ENCODE results near the gene MYH9.
A peak's percentile ranks its signal among the peaks of the same experiment; 100 is the strongest.
"Not testable (repeated sequence)": the region's sequence is repeated elsewhere in the genome, so short reads cannot be mapped to it uniquely, and the experiment has no call there.

MYH9 gene

DNA sequence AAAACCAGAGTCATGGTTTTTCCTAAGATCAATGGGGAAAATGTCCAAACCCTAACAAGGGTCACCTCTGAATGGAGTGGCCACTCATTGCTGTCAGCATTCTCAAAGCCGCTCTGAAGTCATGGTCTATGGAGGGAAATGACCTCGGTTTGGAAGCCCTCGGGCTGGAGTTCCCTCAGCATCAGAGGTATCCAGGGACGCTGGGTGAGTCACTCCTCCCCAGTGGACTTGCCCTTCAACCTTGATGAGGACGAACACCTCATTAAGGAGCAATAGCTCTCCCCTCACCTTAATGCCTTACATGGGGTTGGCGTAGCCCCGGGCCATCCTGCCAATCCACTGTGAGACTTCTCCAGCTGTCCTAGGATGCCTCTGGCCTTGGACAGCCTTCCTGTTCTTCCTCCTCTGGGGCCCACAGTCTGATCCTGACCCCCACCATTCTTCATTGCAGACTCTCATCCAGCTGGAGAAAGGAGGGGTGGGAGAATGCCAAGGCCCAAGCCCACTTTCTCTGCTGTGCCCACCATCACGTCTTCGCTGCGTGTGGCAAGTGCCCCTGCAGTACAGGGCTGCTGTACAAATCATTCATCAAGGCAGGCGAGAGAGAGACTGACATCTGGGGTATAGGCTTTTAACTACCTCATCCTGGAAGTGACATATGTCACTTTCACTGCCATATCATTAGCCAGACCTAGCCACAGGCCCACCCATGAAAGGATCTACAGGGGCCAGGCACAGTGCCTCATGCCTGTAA, 25.4 kb upstream of the MYH9 start:
- no peak for DNase-seq

GRCh38 chr22:36411589-36412258, 24.0 kb upstream of the MYH9 start:
- DNase-seq = peak; percentile 40 to 46

- peak; percentile 31 to 46 for DNase-seq
Observed at GRCh38 chr22:36409911-36410756, 22.4 kb upstream of the MYH9 start.

DNA sequence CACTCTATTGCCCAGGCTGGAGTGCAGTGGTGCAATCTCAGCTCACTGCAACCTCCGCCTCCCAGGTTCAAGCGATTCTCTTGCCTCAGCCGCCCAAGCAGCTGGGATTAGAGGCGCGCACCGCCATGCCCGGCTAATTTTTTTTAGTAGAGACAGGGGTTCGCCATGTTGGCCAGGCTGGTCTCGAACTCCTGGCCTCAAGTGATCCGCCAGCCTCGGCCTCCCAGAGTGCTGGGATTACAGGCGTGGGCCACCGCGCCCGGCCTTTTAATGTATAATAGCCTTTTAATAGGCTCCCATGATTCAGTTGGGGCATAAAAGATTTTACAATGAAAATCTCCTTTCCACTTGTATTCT, 21.8 kb upstream of the MYH9 start:
- not testable (repeated sequence) for DNase-seq

GRCh38 chr22:36409056-36409455, 21.3 kb upstream of the MYH9 start:
- no peak for DNase-seq

DNA sequence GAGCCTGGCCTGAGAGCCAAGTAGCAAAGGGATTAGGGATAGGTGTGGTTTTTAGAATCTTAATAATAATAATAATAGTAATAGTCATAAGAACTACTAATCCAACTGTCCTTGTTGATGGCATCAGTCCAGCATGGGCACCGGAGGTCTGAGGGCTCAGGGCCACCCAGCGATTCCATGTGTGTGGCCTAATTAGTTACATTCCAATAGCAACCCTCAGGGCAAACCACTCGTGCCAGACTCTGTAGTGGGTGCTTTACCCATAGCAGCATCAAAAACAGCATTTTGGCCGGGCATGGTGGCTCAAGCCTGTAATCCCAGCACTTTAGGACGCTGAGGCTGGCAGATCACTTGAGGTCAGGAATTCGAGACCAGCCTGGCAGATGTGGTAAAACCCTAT, 19.0 kb upstream of the MYH9 start:
- no peak for DNase-seq

DNA sequence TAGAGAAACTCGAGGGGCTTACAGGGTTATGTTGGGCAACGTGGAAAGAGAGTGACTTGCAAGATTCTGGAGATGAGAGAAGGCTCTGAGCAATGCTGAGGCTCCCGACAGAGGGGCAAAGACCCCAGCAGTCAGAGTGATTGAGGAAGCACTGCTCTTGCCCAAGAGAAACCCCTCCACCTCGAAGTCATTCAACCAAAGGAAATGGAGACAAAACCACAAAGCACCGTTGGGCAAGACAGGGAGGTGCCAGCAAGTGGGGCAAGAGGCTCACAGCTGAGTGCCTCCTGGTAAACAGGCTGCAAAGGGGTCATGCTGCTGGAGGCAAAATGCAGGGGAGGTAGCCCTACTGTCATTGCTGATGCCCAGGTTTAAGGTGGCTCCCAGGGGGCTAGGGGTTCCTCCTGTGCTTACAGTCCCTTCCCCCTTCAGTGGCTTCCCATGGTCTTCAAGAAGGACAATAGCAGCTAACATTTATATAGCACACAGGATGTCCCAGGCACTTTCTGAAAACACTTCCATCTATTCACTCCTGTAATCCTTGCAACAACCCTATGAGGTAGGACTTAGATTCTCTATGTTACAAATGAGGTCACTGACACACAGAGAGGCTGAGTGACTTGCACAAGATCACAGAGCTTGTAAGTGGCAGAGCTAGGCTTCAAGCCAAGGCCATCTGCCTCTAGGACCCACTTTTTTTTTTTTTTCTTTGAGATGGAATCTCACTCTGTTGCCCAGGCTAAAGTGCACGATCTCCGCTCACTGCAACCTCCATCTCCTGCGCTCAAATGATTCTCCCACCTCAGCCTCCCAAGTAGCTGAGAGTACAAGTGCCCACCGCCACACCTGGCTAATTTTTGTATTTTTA, 18.1 kb upstream of the MYH9 start:
- DNase-seq = peak in 1 of 2 donors; percentile 28

GRCh38 chr22:36405221-36405661, 17.5 kb upstream of the MYH9 start:
- no peak for DNase-seq

DNA sequence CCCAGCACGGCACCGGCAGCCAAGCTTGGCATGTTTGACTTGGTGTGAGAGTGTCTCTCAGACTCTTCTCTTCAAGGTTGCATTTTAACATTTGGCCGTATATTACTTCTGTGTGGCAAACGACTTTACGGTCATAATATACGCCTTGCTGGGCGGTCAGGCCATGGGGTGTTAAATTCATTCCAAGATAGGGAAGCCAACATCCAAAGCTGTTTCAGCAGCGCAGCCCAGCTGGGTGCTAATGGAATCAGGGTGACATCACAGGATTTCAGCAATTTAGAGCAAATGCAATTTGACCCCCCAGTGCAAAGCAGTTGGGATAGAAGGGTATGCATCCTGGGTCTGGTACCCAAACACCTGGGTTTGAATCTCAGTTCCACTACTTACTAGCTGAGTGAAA, 16.7 kb upstream of the MYH9 start:
- DNase-seq = no peak

DNA sequence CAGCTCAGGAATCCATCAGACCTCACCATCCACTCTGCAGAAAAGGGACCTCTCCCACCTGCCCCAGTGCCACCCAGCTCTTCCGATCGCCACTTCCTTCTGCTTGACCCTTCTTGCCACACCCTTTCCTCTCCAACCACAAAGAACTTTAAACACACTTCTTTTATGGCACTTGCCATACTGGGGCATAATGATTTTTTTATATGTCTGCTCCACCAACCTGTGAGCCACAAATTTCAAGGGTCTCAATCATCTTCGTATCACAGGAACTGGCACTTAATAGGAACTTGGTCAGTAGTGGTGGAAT, 11.7 kb upstream of the MYH9 start:
- DNase-seq = no peak

GRCh38 chr22:36398601-36399471, 11.1 kb upstream of the MYH9 start:
- DNase-seq = no peak

DNA sequence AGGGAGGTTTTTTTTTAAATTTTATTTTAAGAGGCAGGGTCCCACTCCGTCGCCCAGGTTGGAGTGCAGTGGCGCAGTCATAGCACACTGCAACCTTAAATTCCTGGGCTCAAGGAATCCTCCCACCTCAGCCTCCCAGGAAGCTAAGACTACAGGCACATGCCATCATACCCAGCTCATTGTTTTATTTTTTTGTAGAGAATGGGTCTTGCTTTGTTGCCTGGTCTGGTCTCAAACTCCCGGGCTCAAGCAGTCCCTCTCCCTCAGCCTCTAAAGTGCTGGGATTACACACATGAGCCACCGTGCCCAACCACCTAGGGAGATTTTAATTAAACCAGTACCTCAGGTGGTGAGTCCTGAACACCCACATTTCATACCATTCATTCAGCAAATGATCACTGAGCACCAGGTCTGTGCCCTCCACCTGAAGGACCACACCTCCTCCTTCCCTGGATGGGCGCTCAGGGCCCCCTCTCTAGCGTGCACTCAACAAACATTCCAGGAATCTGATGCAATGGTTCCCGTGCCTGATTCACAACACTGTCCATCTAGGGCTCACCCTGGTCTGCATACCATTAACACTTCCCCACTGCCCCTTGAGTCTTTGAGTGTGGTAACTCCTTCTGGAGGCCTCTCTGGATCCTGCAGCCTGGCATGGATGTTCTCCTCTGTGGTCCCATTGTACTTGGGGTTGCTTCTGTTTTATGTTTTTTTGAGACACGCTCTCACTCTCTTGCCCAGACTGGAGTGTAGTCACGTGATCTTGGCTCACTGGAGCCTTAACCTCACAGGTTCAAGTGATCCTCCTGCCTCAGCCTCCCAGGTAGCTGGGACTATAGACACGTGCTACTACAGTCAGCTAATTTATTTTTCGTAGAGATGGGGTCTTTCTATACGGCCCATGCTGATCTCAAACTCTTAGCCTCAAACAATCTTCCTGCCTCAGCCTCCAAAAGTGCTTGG, 9.6 kb upstream of the MYH9 start:
- DNase-seq = no peak

GRCh38 chr22:36395915-36396314, 8.1 kb upstream of the MYH9 start:
- no peak for DNase-seq

DNA sequence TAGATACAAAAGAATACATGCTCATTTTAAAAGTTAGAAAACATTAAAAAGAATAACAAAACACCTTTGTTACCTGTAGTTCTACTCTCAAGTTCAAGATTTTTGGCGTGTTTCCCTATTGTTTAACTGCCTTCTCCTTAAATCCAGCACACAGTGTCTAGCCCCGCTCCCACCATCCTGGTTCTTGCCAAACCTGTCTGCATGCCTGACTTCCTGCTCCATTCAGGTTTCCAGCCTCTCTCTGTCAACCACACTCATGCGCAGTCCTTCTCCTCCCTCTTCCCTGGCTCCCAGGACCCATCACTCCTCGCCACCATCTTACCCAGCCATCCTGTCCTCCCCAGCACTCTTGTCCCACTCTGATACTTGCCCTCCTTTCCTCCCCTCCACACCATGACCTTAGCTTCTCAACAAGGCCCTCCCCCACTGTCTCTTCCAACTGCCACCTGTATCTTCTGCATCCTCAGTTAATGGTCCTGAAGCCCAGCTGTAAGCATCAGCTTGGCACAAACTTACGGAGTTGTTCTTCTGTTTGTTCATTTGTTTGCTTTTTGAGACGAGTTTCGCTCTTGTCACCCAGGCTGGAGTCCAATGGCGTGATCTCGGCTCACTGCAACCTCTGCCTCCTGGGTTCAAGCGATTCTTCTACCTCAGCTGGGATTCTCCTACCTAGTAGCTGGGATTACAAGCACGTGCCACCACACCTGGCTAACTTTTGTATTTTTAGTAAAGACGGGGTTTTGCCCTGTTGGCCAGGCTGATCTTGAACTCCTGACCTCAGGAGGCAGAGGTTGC, 7.5 kb upstream of the MYH9 start:
- DNase-seq = no peak

DNA sequence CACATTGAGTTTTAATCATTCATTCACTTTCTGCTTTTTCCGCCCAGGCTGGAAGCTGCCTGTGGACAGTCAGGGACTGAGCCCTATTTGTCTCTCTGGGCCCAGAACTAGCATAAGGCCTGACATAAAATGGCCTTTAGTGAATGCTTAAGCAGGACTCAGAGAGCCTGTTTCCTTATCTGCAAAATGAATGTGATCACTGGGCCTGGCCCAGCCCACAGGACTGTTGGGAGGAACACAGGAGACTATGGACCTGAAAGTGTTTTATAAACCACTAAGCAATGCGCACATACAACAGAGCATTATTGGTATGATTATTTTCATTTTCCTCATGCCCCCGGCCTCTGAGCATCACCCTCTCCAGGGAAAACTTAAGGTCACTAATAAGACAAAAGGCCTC, 3.9 kb upstream of the MYH9 start:
- no peak for DNase-seq

GRCh38 chr22:36389122-36389521, 1.4 kb upstream of the MYH9 start:
- DNase-seq = not testable (repeated sequence)

DNA sequence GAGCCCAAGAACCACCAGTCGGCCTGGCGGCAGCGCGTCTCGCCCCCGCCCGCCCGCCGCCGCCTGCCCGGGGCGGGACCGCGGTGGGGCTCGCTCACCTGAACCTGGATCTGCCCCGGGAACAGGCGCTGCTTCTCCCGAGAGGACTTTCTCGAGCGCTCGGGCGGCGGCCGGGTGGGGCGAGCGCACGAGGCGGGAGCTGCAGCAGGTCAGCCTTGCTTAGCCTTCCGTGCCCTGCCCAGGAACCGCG, 133 bp downstream of the MYH9 start:
- DNase-seq = no peak

GRCh38 chr22:36386900-36387708, 663 bp downstream of the MYH9 start:
- no peak for DNase-seq

- DNase-seq = no peak
Observed at GRCh38 chr22:36386351-36386899, 1.3 kb downstream of the MYH9 start.

Data from stimulated activated CD4-positive, alpha-beta T cell treated with anti-CD3 and anti-CD28 coated beads, Interleukin-2, amount 100 ng/mL, for 48 hours (primary cell).